ENCODE results near the gene ACAT2.
"Not testable (repeated sequence)": the region's sequence is repeated elsewhere in the genome, so short reads cannot be mapped to it uniquely, and the experiment has no call there.

Gene ACAT2

GRCh38 chr6:159718634-159719033 is 43.2 kb upstream of the ACAT2 start:
- no peak for DNase-seq (ENCODE audit: low read depth)
- no peak for TF ChIP-seq CTCF (IDR thresholded peaks at IDR 0.05; ENCODE audit: low read length, missing control alignments)
- no peak overlapping the region for H3K4me3 ChIP-seq (replicated peaks; ENCODE audit: low read depth, low read length)

- DNase-seq (ENCODE audit: low read depth) = no peak
- TF ChIP-seq CTCF (IDR thresholded peaks at IDR 0.05; ENCODE audit: low read length, missing control alignments) = no peak
- no peak overlapping the region for H3K4me3 ChIP-seq (replicated peaks; ENCODE audit: low read depth, low read length)
Observed at GRCh38 chr6:159719287-159719686, 42.6 kb upstream of the ACAT2 start.

- DNase-seq (ENCODE audit: low read depth) = peak; percentile 47
- TF ChIP-seq CTCF (IDR thresholded peaks at IDR 0.05; ENCODE audit: low read length, missing control alignments) = peak; percentile 43
- H3K4me3 ChIP-seq (replicated peaks; ENCODE audit: low read depth, low read length) = no peak overlapping the region
Observed at GRCh38 chr6:159720708-159721107, 41.1 kb upstream of the ACAT2 start.

- H3K4me3 ChIP-seq (replicated peaks; ENCODE audit: low read depth, low read length); DNase-seq (ENCODE audit: low read depth): not testable (repeated sequence)
Observed at GRCh38 chr6:159721981-159722380, 39.9 kb upstream of the ACAT2 start.

- DNase-seq (ENCODE audit: low read depth) = no peak
- no peak for TF ChIP-seq CTCF (IDR thresholded peaks at IDR 0.05; ENCODE audit: low read length, missing control alignments)
- H3K4me3 ChIP-seq (replicated peaks; ENCODE audit: low read depth, low read length) = no peak overlapping the region
Observed at GRCh38 chr6:159722655-159723054, 39.2 kb upstream of the ACAT2 start.

- no peak overlapping the region for H3K4me3 ChIP-seq (replicated peaks; ENCODE audit: low read depth, low read length)
- no peak for DNase-seq (ENCODE audit: low read depth)
- no peak for TF ChIP-seq CTCF (IDR thresholded peaks at IDR 0.05; ENCODE audit: low read length, missing control alignments)
Observed at GRCh38 chr6:159723259-159723658, 38.6 kb upstream of the ACAT2 start.

GRCh38 chr6:159724778-159725177 is 37.1 kb upstream of the ACAT2 start:
- DNase-seq (ENCODE audit: low read depth) = no peak
- H3K4me3 ChIP-seq (replicated peaks; ENCODE audit: low read depth, low read length) = no peak overlapping the region
- TF ChIP-seq CTCF (IDR thresholded peaks at IDR 0.05; ENCODE audit: low read length, missing control alignments) = no peak

- not testable (repeated sequence) for H3K4me3 ChIP-seq (replicated peaks; ENCODE audit: low read depth, low read length)
Observed at GRCh38 chr6:159725208-159725607, 36.6 kb upstream of the ACAT2 start.

More at GRCh38 chr6:159725208-159725607, 36.6 kb upstream of the ACAT2 start:
- DNase-seq (ENCODE audit: low read depth) = not testable (repeated sequence)

Data from fibroblast of pulmonary artery (primary cell).